ENCODE results near the gene XKR3.
"Not testable (repeated sequence)": the region's sequence is repeated elsewhere in the genome, so short reads cannot be mapped to it uniquely, and the experiment has no call there.

DNA sequence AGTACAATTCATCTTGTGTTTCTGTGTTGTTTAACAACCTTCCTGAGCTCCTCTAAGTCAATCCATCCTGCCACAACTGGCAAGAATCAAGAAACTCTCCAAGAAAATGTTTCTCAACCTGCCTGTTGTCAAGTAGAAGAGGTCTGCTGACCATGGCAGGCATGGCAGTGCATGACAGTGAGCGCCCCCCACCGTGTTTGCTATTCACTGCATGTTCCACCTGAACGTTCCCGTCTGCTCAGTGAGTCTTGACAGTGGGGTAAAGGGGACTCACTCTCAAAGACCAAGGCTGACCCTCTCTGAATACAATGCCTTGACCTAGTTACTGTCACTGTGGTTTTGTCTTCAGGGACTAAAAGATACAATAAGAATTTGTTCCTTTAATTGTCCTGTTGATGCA is 75.9 kb downstream of the XKR3 start:
- not testable (repeated sequence) for TF ChIP-seq POLR2A (IDR thresholded peaks at IDR 0.05; ENCODE audit: low read length); GATA1 (IDR thresholded peaks at IDR 0.05; ENCODE audit: low read depth, low read length)

Measured in erythroblast (primary cell).